ENCODE data around the gene PELI2. TPM values are rescaled to one million over a fixed set of nuclear protein-coding genes. Genes with fewer than 3 reads are reported as not detected.

The PELI2 gene
- total RNA-seq, 4 donors from 2014 or later, result 10.0 to 17.0 (median 13.2) TPM

GRCh38 chr14:56207626-56208292 lies 89.5 kb downstream of the PELI2 start:
- no peak overlapping the region for H3K4me3 ChIP-seq (ENCODE audit: low read depth, poor library complexity, severe bottlenecking)
- TF ChIP-seq CTCF (IDR thresholded peaks at IDR 0.05) (no peak), POLR2A (IDR thresholded peaks at IDR 0.05) (no peak)
- DNase-seq (ENCODE audit: low spot score in 2 of 2), result no peak
- intact Hi-C loops (cut with DNase I; ENCODE audit: low total_unique reads), result no loop called here
- WGBS, 2 donors, result 67 to 80% methylated on average over 3 of the region's 3 CpGs

GRCh38 chr14:56208520-56208919 lies 90.3 kb downstream of the PELI2 start:
- intact Hi-C loops (cut with DNase I; ENCODE audit: low total_unique reads), result no loop called here
- no peak overlapping the region for H3K4me3 ChIP-seq (ENCODE audit: low read depth, poor library complexity, severe bottlenecking)
- TF ChIP-seq POLR2A (IDR thresholded peaks at IDR 0.05) (no peak), CTCF (IDR thresholded peaks at IDR 0.05) (no peak)
- DNase-seq (ENCODE audit: low spot score in 2 of 2), result no peak
- WGBS, 2 donors, result 66 to 68% methylated on average over 3 of the region's 3 CpGs

GRCh38 chr14:56210571-56210970 lies 92.4 kb downstream of the PELI2 start:
- intact Hi-C loops (cut with DNase I; ENCODE audit: low total_unique reads), result no loop called here
- H3K4me3 ChIP-seq (ENCODE audit: low read depth, poor library complexity, severe bottlenecking), result no peak overlapping the region
- DNase-seq (ENCODE audit: low spot score in 2 of 2), result no peak
- 77 to 88% methylated on average over 2 of the region's 2 CpGs for WGBS, 2 donors
- no peak for TF ChIP-seq CTCF (IDR thresholded peaks at IDR 0.05)
- TF ChIP-seq POLR2A (IDR thresholded peaks at IDR 0.05), result no peak

- DNase-seq (ENCODE audit: low spot score in 2 of 2), result no peak
Measured at GRCh38 chr14:56211084-56211483, 92.9 kb downstream of the PELI2 start.

GRCh38 chr14:56211844-56212243 lies 93.6 kb downstream of the PELI2 start:
- DNase-seq (ENCODE audit: low spot score in 2 of 2), result no peak
- intact Hi-C loops (cut with DNase I; ENCODE audit: low total_unique reads), result no loop called here
- no peak overlapping the region for H3K4me3 ChIP-seq (ENCODE audit: low read depth, poor library complexity, severe bottlenecking)
- 85 to 86% methylated on average over 2 of the region's 2 CpGs for WGBS, 2 donors
- TF ChIP-seq CTCF (IDR thresholded peaks at IDR 0.05) (no peak), POLR2A (IDR thresholded peaks at IDR 0.05) (no peak)

More at GRCh38 chr14:56211084-56211483, 92.9 kb downstream of the PELI2 start:
- intact Hi-C loops (cut with DNase I; ENCODE audit: low total_unique reads), result no loop called here
- H3K4me3 ChIP-seq (ENCODE audit: low read depth, poor library complexity, severe bottlenecking), result no peak overlapping the region
- 86 to 94% methylated on average over 3 of the region's 3 CpGs for WGBS, 2 donors
- TF ChIP-seq CTCF (IDR thresholded peaks at IDR 0.05) (no peak), POLR2A (IDR thresholded peaks at IDR 0.05) (no peak)

GRCh38 chr14:56212521-56212920 lies 94.3 kb downstream of the PELI2 start:
- DNase-seq (ENCODE audit: low spot score in 2 of 2), result no peak
- H3K4me3 ChIP-seq (ENCODE audit: low read depth, poor library complexity, severe bottlenecking), result no peak overlapping the region
- TF ChIP-seq POLR2A (IDR thresholded peaks at IDR 0.05), result no peak
- no peak for TF ChIP-seq CTCF (IDR thresholded peaks at IDR 0.05)
- 47 to 64% methylated on average over 2 of the region's 2 CpGs for WGBS, 2 donors
- intact Hi-C loops (cut with DNase I; ENCODE audit: low total_unique reads), result no loop called here

Data from lower leg skin (tissue), 4 donors.